ENCODE results near the gene MARK3.
A peak's percentile ranks its signal among the peaks of the same experiment; 100 is the strongest.

The MARK3 gene

GRCh38 chr14:103499709-103500108 lies 114.5 kb downstream of the MARK3 start:
- DNase-seq (ENCODE audit: low spot score) = peak; percentile 13
- in situ Hi-C loops (cut with MboI; ENCODE audit: low sequenced_read_pairs, unreplicated experiment) = no loop called here
- no peak for TF ChIP-seq CTCF (IDR thresholded peaks at IDR 0.05; ENCODE audit: borderline replicate concordance, control extremely low read depth, extremely low read depth, insufficient read depth, missing control alignments)

GRCh38 chr14:103500148-103500990 lies 115.2 kb downstream of the MARK3 start:
- in situ Hi-C loops (cut with MboI; ENCODE audit: low sequenced_read_pairs, unreplicated experiment) = no loop called here
- peak; percentile 82 for DNase-seq (ENCODE audit: low spot score)
- peak; percentile 94 for TF ChIP-seq CTCF (IDR thresholded peaks at IDR 0.05; ENCODE audit: borderline replicate concordance, control extremely low read depth, extremely low read depth, insufficient read depth, missing control alignments)

GRCh38 chr14:103501041-103501870 lies 116.0 kb downstream of the MARK3 start:
- TF ChIP-seq CTCF (IDR thresholded peaks at IDR 0.05; ENCODE audit: borderline replicate concordance, control extremely low read depth, extremely low read depth, insufficient read depth, missing control alignments) = no peak
- in situ Hi-C loops (cut with MboI; ENCODE audit: low sequenced_read_pairs, unreplicated experiment) = no loop called here
- no peak for DNase-seq (ENCODE audit: low spot score)

GRCh38 chr14:103501921-103502669 lies 116.9 kb downstream of the MARK3 start:
- no peak for TF ChIP-seq CTCF (IDR thresholded peaks at IDR 0.05; ENCODE audit: borderline replicate concordance, control extremely low read depth, extremely low read depth, insufficient read depth, missing control alignments)
- DNase-seq (ENCODE audit: low spot score) = no peak
- in situ Hi-C loops (cut with MboI; ENCODE audit: low sequenced_read_pairs, unreplicated experiment) = no loop called here

- in situ Hi-C loops (cut with MboI; ENCODE audit: low sequenced_read_pairs, unreplicated experiment) = no loop called here
- DNase-seq (ENCODE audit: low spot score) = no peak
- TF ChIP-seq CTCF (IDR thresholded peaks at IDR 0.05; ENCODE audit: borderline replicate concordance, control extremely low read depth, extremely low read depth, insufficient read depth, missing control alignments) = no peak
Observed at GRCh38 chr14:103502877-103503276, 117.7 kb downstream of the MARK3 start.

GRCh38 chr14:103503296-103503695 lies 118.1 kb downstream of the MARK3 start:
- TF ChIP-seq CTCF (IDR thresholded peaks at IDR 0.05; ENCODE audit: borderline replicate concordance, control extremely low read depth, extremely low read depth, insufficient read depth, missing control alignments) = no peak
- in situ Hi-C loops (cut with MboI; ENCODE audit: low sequenced_read_pairs, unreplicated experiment) = no loop called here
- DNase-seq (ENCODE audit: low spot score) = peak; percentile 17
